ENCODE data around the gene TMEM232. TPM values are rescaled to one million over a fixed set of nuclear protein-coding genes. Genes with fewer than 3 reads are reported as not detected.

TMEM232 gene
- total RNA-seq, 1 experiment from 2014 or later: 1.6 TPM

DNA sequence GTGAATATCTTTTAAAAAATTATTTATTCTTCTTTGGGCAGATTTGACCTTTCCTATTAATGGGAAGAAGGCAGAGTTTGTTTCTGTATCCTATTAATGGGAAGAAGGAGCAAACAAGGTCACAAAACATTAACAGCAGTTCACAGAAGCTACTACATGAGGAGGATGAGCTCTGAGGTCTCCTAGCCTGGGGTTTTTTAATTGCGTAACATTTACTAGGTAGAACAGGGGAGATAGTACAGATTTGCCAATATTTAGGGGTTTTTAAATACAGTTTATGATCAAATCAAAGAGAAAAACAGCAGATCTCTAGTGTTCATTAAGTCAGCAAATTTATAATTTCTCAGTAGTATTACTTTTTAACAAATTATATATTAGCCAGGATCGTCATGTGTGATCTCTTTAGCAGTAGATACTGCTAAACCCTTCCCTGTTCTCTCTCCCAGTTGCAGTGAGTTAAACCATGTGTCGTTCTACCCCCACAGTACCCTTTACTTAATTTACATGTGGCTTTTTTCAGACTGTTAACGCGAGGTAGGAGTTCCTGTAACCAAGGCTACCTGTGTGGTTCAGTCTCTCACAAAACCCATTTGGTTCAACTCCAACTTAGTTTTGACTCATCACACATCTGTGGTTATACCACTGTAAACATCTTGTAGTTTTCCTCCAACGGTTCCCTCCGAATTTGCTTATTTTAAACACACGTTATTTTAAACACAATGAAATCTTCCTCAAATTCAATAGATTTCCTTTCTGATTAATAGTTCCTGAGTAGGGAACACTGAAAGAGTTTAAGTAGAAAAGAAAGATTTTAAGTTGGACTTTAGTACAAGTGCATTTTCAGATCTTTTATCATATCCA, 25.7 kb upstream of the TMEM232 start:
- Histone ChIP-seq H3K4me1 (ENCODE audit: insufficient read depth, low read length) (no peaks in the 10 kb centered on the region), H3K79me2 (ENCODE audit: insufficient read depth, low read length) (no peaks in the 10 kb centered on the region), H4K8ac (replicated peaks; ENCODE audit: insufficient read length, low read depth, low read length) (no peak overlapping the region), H3K14ac (ENCODE audit: insufficient read depth, low read length) (no peak overlapping the region), H3K4me2 (ENCODE audit: insufficient read depth, insufficient read length, low read length) (no peak overlapping the region), H2AFZ (ENCODE audit: low read length) (no peak overlapping the region), H3K23ac (ENCODE audit: insufficient read length, low read depth, low read length) (no peak overlapping the region), H3K23me2 (ENCODE audit: insufficient read length, low read depth, low read length, poor library complexity, severe bottlenecking) (no peaks in the 10 kb centered on the region), H3K4ac (ENCODE audit: low read depth, low read length) (no peak overlapping the region), H3K27ac (ENCODE audit: insufficient read length, low read depth, low read length) (no peak overlapping the region), H2BK5ac (ENCODE audit: insufficient read length, low read length) (no peak overlapping the region), H2BK120ac (ENCODE audit: low read depth, low read length, poor library complexity, severe bottlenecking) (no peak overlapping the region), H3K18ac (ENCODE audit: insufficient read length, low read depth, low read length) (no peak overlapping the region), H2AK5ac (ENCODE audit: insufficient read length, low read length) (no peak overlapping the region), H3T11ph (ENCODE audit: low read length) (no peak overlapping the region), H3K9ac (ENCODE audit: extremely low read depth, insufficient read length, low read length) (no peak overlapping the region), H3K56ac (ENCODE audit: insufficient read length, low read depth, low read length) (no peak overlapping the region), H3K79me1 (ENCODE audit: insufficient read depth, low read depth, low read length, poor library complexity, severe bottlenecking) (no peaks in the 10 kb centered on the region), H2BK12ac (ENCODE audit: insufficient read length, low read depth, low read length) (no peak overlapping the region), H4K5ac (ENCODE audit: insufficient read length, low read depth, low read length) (no peak overlapping the region), H4K20me1 (ENCODE audit: control insufficient read depth, insufficient read depth, insufficient read length) (no peaks in the 10 kb centered on the region), H3K27me3 (ENCODE audit: insufficient read depth, low read length) (no peaks in the 10 kb centered on the region), H2BK20ac (ENCODE audit: low read depth, low read length, poor library complexity, severe bottlenecking) (no peak overlapping the region), H2BK15ac (ENCODE audit: low read depth, low read length) (no peak overlapping the region), H4K91ac (ENCODE audit: insufficient read length, low read depth, low read length) (no peak overlapping the region), H3K9me3 (ENCODE audit: control insufficient read depth, low read depth, low read length) (no peaks in the 10 kb centered on the region)
- no peak for DNase-seq
- Mint-ChIP-seq H3K9me3 (no peaks in the 10 kb centered on the region), H3K4me3 (no peak overlapping the region), H3K27ac (no peak overlapping the region), H3K4me1 (no peaks in the 10 kb centered on the region; a peak in 1 of 4 replicates), H3K36me3 (ENCODE audit: insufficient read depth in 1 of 3, low read depth in 3 of 3) (peaks cover 0 to 7% (median 0%) of the 10 kb centered on the region in 3 experiments; a peak in 4 of 7 replicates), H3K27me3 (ENCODE audit: low read depth) (no peaks in the 10 kb centered on the region)
- WGBS (ENCODE audit: extremely low coverage, insufficient read length, low lambda C conversion rate): 100% methylated on average over 2 of the region's 8 CpGs
- TF ChIP-seq, protein P1, sequence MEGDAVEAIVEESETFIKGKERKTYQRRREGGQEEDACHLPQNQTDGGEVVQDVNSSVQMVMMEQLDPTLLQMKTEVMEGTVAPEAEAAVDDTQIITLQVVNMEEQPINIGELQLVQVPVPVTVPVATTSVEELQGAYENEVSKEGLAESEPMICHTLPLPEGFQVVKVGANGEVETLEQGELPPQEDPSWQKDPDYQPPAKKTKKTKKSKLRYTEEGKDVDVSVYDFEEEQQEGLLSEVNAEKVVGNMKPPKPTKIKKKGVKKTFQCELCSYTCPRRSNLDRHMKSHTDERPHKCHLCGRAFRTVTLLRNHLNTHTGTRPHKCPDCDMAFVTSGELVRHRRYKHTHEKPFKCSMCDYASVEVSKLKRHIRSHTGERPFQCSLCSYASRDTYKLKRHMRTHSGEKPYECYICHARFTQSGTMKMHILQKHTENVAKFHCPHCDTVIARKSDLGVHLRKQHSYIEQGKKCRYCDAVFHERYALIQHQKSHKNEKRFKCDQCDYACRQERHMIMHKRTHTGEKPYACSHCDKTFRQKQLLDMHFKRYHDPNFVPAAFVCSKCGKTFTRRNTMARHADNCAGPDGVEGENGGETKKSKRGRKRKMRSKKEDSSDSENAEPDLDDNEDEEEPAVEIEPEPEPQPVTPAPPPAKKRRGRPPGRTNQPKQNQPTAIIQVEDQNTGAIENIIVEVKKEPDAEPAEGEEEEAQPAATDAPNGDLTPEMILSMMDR (conservative IDR thresholded peaks at IDR 0.05): no peak

All from H9 (cell line).